ENCODE data around the gene OR14A2.

DNA sequence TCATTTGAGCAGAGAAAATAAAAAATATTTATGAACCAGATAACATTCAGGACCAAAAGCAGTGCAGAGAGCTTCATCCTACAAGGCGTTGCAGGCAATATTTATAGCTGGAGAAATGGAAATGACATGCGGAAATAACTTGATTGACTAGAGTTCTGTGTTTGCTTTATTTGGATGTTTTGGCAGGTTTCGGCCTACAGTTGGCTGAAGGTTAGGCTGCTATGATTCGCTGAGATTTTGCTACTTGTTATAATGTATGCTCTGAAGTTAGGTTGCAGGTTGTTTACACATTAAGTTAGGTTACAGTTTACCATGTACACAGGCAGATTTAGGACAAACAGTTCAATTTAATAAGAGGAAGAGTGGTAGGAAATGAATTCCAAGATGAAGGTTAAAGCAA lies 67.8 kb downstream of the OR14A2 start:
- no peak for TF ChIP-seq ESRRG (CRISPR knock-in tag; IDR thresholded peaks at IDR 0.05)
- no peak for TF ChIP-seq ISL1 (CRISPR knock-in tag; IDR thresholded peaks at IDR 0.05)
- TF ChIP-seq, protein P1, sequence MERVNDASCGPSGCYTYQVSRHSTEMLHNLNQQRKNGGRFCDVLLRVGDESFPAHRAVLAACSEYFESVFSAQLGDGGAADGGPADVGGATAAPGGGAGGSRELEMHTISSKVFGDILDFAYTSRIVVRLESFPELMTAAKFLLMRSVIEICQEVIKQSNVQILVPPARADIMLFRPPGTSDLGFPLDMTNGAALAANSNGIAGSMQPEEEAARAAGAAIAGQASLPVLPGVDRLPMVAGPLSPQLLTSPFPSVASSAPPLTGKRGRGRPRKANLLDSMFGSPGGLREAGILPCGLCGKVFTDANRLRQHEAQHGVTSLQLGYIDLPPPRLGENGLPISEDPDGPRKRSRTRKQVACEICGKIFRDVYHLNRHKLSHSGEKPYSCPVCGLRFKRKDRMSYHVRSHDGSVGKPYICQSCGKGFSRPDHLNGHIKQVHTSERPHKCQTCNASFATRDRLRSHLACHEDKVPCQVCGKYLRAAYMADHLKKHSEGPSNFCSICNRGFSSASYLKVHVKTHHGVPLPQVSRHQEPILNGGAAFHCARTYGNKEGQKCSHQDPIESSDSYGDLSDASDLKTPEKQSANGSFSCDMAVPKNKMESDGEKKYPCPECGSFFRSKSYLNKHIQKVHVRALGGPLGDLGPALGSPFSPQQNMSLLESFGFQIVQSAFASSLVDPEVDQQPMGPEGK (CRISPR knock-in tag; IDR thresholded peaks at IDR 0.05; ENCODE audit: borderline replicate concordance): no peak
- TF ChIP-seq, protein P2, sequence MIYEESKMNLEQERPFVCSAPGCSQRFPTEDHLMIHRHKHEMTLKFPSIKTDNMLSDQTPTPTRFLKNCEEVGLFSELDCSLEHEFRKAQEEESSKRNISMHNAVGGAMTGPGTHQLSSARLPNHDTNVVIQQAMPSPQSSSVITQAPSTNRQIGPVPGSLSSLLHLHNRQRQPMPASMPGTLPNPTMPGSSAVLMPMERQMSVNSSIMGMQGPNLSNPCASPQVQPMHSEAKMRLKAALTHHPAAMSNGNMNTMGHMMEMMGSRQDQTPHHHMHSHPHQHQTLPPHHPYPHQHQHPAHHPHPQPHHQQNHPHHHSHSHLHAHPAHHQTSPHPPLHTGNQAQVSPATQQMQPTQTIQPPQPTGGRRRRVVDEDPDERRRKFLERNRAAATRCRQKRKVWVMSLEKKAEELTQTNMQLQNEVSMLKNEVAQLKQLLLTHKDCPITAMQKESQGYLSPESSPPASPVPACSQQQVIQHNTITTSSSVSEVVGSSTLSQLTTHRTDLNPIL (CRISPR knock-in tag; IDR thresholded peaks at IDR 0.05; ENCODE audit: low read depth): no peak
- no peak for TF ChIP-seq RARB (CRISPR knock-in tag; IDR thresholded peaks at IDR 0.05)
- no peak for TF ChIP-seq GLIS3 (CRISPR knock-in tag; IDR thresholded peaks at IDR 0.05)
- TF ChIP-seq, protein P3, sequence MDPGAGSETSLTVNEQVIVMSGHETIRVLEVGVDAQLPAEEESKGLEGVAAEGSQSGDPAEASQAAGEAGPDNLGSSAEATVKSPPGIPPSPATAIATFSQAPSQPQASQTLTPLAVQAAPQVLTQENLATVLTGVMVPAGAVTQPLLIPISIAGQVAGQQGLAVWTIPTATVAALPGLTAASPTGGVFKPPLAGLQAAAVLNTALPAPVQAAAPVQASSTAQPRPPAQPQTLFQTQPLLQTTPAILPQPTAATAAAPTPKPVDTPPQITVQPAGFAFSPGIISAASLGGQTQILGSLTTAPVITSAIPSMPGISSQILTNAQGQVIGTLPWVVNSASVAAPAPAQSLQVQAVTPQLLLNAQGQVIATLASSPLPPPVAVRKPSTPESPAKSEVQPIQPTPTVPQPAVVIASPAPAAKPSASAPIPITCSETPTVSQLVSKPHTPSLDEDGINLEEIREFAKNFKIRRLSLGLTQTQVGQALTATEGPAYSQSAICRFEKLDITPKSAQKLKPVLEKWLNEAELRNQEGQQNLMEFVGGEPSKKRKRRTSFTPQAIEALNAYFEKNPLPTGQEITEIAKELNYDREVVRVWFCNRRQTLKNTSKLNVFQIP (CRISPR knock-in tag; IDR thresholded peaks at IDR 0.05; ENCODE audit: borderline replicate concordance, low read depth): no peak
- no peak for TF ChIP-seq ZFP3 (CRISPR knock-in tag; IDR thresholded peaks at IDR 0.05)
- TF ChIP-seq ZNF70 (CRISPR knock-in tag; IDR thresholded peaks at IDR 0.05): no peak
- no peak for TF ChIP-seq ZNF8 (CRISPR knock-in tag; IDR thresholded peaks at IDR 0.05)
- no peak for TF ChIP-seq ZFP30 (CRISPR knock-in tag; IDR thresholded peaks at IDR 0.05)
- TF ChIP-seq ZC3H10 (CRISPR knock-in tag; IDR thresholded peaks at IDR 0.05): no peak
